Measurements from ENCODE around the gene UNG.

UNG gene

DNA sequence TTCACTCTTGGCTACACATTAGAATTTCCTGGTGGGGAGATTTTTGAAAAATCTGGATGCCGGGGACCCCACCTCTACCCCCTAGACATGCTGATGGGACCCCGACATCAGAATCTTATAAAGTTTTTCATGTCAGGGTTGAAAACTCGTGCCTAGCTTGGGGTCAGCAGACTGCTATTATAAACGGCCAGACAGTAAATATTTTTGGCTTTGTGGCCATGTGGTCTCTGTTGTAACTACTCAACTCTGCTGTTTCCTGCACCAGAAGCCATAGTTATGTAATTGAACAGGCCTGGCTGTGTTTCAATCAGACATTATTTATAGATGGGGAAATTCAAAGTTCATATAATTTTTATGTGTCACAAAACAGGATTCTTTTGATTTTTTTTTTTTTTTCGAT is 60.6 kb downstream of the UNG start:
- no peak for DNase-seq

DNA sequence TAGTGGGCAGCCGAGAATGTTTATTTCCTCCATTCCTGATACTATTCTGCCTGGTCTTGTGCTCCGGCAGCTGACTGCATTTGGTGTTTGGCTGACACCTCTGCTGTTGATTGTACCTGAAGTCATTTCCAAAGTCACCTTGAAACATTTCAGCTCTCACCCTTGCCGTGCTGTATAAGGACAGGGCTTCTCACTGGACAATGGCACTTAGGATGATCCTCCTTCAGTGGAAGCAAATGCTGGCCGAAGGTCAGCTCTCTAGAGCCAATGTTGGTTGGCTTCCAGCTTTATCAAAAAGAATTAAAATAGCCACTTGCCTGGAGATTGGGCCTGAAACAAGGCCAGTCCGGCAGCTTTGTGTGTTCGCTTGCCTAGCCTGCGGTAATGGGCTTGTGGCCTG is 63.0 kb downstream of the UNG start:
- no peak for DNase-seq
